Measurements from ENCODE around the gene CSRP2. TPM values are rescaled to one million over a fixed set of nuclear protein-coding genes. Genes with fewer than 3 reads are reported as not detected.

The CSRP2 gene
- total RNA-seq, 1 donor from 2014 or later = 185 TPM

DNA sequence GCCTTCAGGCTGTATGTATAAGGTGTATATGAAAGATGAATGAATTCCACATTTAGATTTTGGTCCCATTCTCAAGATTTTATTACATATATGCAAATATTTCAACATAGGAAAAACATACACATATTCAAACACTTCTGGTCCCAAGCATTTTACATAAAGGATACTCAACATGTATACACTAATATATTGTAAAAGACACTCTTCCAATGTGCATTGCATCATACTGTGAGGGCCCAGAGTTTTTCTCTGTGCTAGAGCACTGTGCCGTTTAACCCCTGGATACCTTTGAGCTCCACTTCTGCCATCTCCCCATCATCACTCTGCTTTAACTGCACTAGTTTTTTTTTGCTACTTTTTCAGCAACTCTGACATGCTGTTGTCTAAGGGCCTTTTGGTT is 66.8 kb downstream of the CSRP2 start:
- Mint-ChIP-seq H3K36me3 (ENCODE audit: low read depth, unreplicated experiment) (peaks cover 3% of the 10 kb centered on the region), H3K9me3 (ENCODE audit: unreplicated experiment) (no peaks in the 10 kb centered on the region), H3K4me3 (ENCODE audit: unreplicated experiment) (no peak overlapping the region), H3K27ac (ENCODE audit: unreplicated experiment) (no peak overlapping the region), H3K4me1 (ENCODE audit: unreplicated experiment) (no peaks in the 10 kb centered on the region), H3K27me3 (ENCODE audit: unreplicated experiment) (no peaks in the 10 kb centered on the region)
- no peak for DNase-seq (ENCODE audit: low spot score)
- TF ChIP-seq, protein P1, sequence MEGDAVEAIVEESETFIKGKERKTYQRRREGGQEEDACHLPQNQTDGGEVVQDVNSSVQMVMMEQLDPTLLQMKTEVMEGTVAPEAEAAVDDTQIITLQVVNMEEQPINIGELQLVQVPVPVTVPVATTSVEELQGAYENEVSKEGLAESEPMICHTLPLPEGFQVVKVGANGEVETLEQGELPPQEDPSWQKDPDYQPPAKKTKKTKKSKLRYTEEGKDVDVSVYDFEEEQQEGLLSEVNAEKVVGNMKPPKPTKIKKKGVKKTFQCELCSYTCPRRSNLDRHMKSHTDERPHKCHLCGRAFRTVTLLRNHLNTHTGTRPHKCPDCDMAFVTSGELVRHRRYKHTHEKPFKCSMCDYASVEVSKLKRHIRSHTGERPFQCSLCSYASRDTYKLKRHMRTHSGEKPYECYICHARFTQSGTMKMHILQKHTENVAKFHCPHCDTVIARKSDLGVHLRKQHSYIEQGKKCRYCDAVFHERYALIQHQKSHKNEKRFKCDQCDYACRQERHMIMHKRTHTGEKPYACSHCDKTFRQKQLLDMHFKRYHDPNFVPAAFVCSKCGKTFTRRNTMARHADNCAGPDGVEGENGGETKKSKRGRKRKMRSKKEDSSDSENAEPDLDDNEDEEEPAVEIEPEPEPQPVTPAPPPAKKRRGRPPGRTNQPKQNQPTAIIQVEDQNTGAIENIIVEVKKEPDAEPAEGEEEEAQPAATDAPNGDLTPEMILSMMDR (IDR thresholded peaks at IDR 0.05; ENCODE audit: unreplicated experiment) = no peak

DNA sequence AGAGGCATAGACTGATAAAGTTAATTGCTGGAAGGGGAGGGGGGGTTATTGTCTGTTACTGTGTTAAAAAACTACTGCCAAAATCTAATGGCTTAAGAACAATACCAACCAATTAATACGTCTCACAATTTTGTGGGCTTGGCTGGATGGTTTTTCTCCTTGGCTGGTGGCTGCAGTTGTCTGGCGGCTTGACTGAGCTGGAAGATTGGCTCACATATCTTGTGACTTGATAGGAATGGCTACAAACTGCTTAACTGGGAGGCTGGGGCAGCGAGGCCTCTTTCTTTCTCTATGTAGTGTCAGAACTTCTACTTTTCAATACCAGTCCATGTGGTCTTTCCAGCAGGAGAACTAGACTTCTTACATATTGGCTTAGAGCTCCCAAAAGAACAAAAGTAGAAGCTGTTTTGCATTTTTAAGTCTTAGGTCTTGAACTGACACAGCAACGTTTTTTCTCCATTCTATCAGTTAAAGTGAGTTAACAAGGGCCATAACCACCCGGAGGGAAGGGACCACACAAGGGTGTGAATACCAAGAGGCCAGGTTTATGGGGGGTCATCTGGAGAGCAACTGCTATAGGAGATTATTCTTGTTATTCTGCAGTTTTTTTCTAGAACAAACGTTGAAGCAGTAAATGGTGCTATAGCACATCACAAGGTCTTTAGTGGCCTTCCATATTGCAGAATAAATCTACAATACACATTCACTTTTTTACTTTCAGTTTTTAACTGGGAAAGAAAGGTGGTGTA is 68.0 kb downstream of the CSRP2 start:
- TF ChIP-seq, protein P1 (IDR thresholded peaks at IDR 0.05; ENCODE audit: unreplicated experiment) = no peak
- peaks cover 3% of the 10 kb centered on the region for H3K36me3 Mint-ChIP-seq (ENCODE audit: low read depth, unreplicated experiment)
- no peak overlapping the region for H3K4me3 Mint-ChIP-seq (ENCODE audit: unreplicated experiment)
- no peaks in the 10 kb centered on the region for H3K27me3 Mint-ChIP-seq (ENCODE audit: unreplicated experiment)
- H3K9me3 Mint-ChIP-seq (ENCODE audit: unreplicated experiment) = no peaks in the 10 kb centered on the region
- H3K27ac Mint-ChIP-seq (ENCODE audit: unreplicated experiment) = no peak overlapping the region
- no peak for DNase-seq (ENCODE audit: low spot score)
- H3K4me1 Mint-ChIP-seq (ENCODE audit: unreplicated experiment) = no peaks in the 10 kb centered on the region

Other genes starting within 250 kb of the CSRP2 start
- gene ZDHHC17, start 114.9 kb downstream of the CSRP2 start, total RNA-seq (ENCODE audit: unreplicated experiment) = 52.0 TPM
- gene E2F7, start 186.6 kb upstream of the CSRP2 start, total RNA-seq (ENCODE audit: unreplicated experiment) = 6.2 TPM